ENCODE results near the gene PRKCH. TPM values are rescaled to one million over a fixed set of nuclear protein-coding genes. Genes with fewer than 3 reads are reported as not detected.

Gene PRKCH
- 466 and 549 TPM in 2 replicates for total RNA-seq (2013; cell fraction: nucleolus; rRNA removed)
- total RNA-seq (2014; rRNA removed) (53.9 and 62.9 TPM in 2 replicates), total RNA-seq (2014; rRNA removed; fragmentation: Illumina TruSeq; extraction: Trizol) (36.0 and 36.3 TPM in 2 replicates), total RNA-seq (2021) (32.0 and 38.7 TPM in 2 replicates), polyA plus RNA-seq (2011; rRNA removed) (115 and 140 TPM in 2 replicates), polyA plus RNA-seq (2014; fragmentation: Illumina TruSeq; extraction: Trizol) (34.2 and 45.3 TPM in 2 replicates), polyA plus RNA-seq (2014; fragmentation: Nextera tagmentation; extraction: Ambion mirVana) (10 to 100 TPM; 10.7 to 12.0 TPM), polyA plus RNA-seq (2014; rRNA removed) (22.0 and 32.3 TPM in 2 replicates), polyA plus RNA-seq (2016; fragmentation: Nextera tagmentation; extraction: Ambion mirVana) (10 to 100 TPM; 32.3 to 34.6 TPM), polyA minus RNA-seq (2011; rRNA and poly(A)+ RNA removed) (356 and 399 TPM in 2 replicates), Bru-seq, nascent RNA (percentile 97 among the genes with signal in this experiment), BruChase-seq, experiment 1, labeled RNA remaining after a 6-hour chase (percentile 94 among the genes with signal in this experiment), BruChase-seq, experiment 2, labeled RNA remaining after a 2-hour chase (percentile 90 among the genes with signal in this experiment)
- polyA plus RNA-seq (2011; ENCODE audit: low read depth) = 31.1 TPM
- polyA plus RNA-seq (2011; cell fraction: cytosol; rRNA removed) = 163 and 194 TPM in 2 replicates
- polyA plus RNA-seq (2011; cell fraction: nucleus; rRNA removed) = 129 and 155 TPM in 2 replicates
- polyA plus RNA-seq (2012) = 60.0 and 70.9 TPM in 2 replicates
- polyA minus RNA-seq (2011; cell fraction: cytosol; rRNA and poly(A)+ RNA removed) = 73.1 and 84.4 TPM in 2 replicates
- polyA minus RNA-seq (2011; cell fraction: nucleus; rRNA and poly(A)+ RNA removed) = 219 and 500 TPM in 2 replicates
- long read RNA-seq, experiment 1, transcript PRKCH-201 (14 exons, 3,582 nt) = major isoform, 23 of 37 reads
- long read RNA-seq, experiment 1, partial matches to known transcripts = 5 of 37 reads
- long read RNA-seq, experiment 1, other reads (novel, unspliced or antisense) = 9 of 37 reads
- long read RNA-seq, experiment 2, transcript PRKCH-201 (14 exons, 3,582 nt) = major isoform, 31 of 157 reads
- long read RNA-seq, experiment 2, transcript PRKCH-211 (14 exons, 2,932 nt) = minor isoform, 12 of 157 reads
- long read RNA-seq, experiment 2, partial matches to known transcripts = 45 of 157 reads
- long read RNA-seq, experiment 2, other reads (novel, unspliced or antisense) = 69 of 157 reads

- FAIRE-seq (no peak), DNase-seq (ENCODE audit: low read depth, low spot score) (no peak), ATAC-seq (peak; percentile 81)
- no peaks in the 10 kb centered on the region for H4K20me1 ChIP-seq (ENCODE audit: control insufficient read depth, insufficient read depth)
- H3K4me1 ChIP-seq (ENCODE audit: control insufficient read depth, insufficient read depth, low read length) = peaks cover 6% of the 10 kb centered on the region; the same call in 1 of the 2 replicates
- POLR2A ChIA-PET = interaction anchor here (0.6 to 4.7 kb wide), 7 partner anchors 11 to 223 kb away, joined by 3 to 38 read pairs (median 6); no protein-coding TSS in a partner anchor
- no peaks in the 10 kb centered on the region; a peak in 1 of 4 replicates for H3K27me3 ChIP-seq (replicated peaks in 1 of 2; ENCODE audit: control insufficient read depth in 2 of 2, insufficient read depth in 2 of 2, low read length in 1 of 2)
- H3K27ac ChIP-seq (ENCODE audit: control insufficient read depth, insufficient read depth) = peak within 1 kb of the TSS; percentile 80
- 1% methylated on average over 47 of the region's 66 CpGs for WGBS (ENCODE audit: insufficient coverage, insufficient replicate concordance, low lambda C conversion rate, missing lambda C conversion rate)
- peak within 1 kb of the TSS; percentile 95 for H3K4me3 ChIP-seq
- H3K4me2 ChIP-seq (ENCODE audit: control insufficient read depth, insufficient read depth) = peak within 1 kb of the TSS; percentile 83
- H3K79me2 ChIP-seq (ENCODE audit: control insufficient read depth, insufficient read depth, low read length) = peaks cover 54% of the 10 kb centered on the region
- SMC1A ChIA-PET (ENCODE audit: uncharacterized antibody, unreplicated experiment) = interaction anchor here (0.6 to 6.4 kb wide), 9 partner anchors 19 to 133 kb away, joined by 3 to 64 read pairs (median 8); no protein-coding TSS in a partner anchor
- peaks cover 6% of the 10 kb centered on the region; the same call in 2 of the 3 replicates for H3K9me3 ChIP-seq (replicated peaks; ENCODE audit: control insufficient read depth, insufficient read depth, low read length)
- RAD21 ChIA-PET (ENCODE audit: unreplicated experiment) = interaction anchor here (1.1 to 6.9 kb wide), 11 partner anchors 17 to 180 kb away, joined by 3 to 62 read pairs (median 7); no protein-coding TSS in a partner anchor
- intact Hi-C loops (cut with micrococcal nuclease; ENCODE audit: unreplicated experiment) (loop anchor here (1.0 to 5.0 kb wide), 3 partner anchors 67 to 441 kb away; partner anchors contain the start of gene SNAPC1), in situ Hi-C loops (cut with MboI) (loop anchor here (25.0 kb wide), 1 partner anchor 116 kb away; no protein-coding TSS in a partner anchor)
- CTCF ChIA-PET = interaction anchor here (0.7 to 3.2 kb wide), 10 partner anchors 17 to 139 kb away, joined by 3 to 19 read pairs (median 4); no protein-coding TSS in a partner anchor
- TSS peak; percentile 56 for BruUV-seq (replicated peaks)
- H2AFZ ChIP-seq (ENCODE audit: control insufficient read depth, low read depth, low read length) = peak within 1 kb of the TSS; percentile 66
- no peaks in the 10 kb centered on the region; a peak in 1 of 4 replicates for H3K36me3 ChIP-seq (ENCODE audit: control insufficient read depth in 2 of 2, insufficient read depth in 2 of 2, low read length in 1 of 2)
- H3K9ac ChIP-seq (ENCODE audit: control insufficient read depth, insufficient read depth, low read length) = peak within 1 kb of the TSS; percentile 91
- no peak for TF ChIP-seq NFYA (IDR thresholded peaks at IDR 0.05; ENCODE audit: borderline replicate concordance, low read depth, low read length)
- no peak for TF ChIP-seq TCF3 (IDR thresholded peaks at IDR 0.05; ENCODE audit: borderline replicate concordance, insufficient read depth, low read depth, low read length)
- 0 out of 2 replicates have a peak, but pooled peaks have one; percentile 6 for TF ChIP-seq CREM (IDR thresholded peaks at IDR 0.05; ENCODE audit: low read depth)
- peak; percentile 46; the same call in 1 of the 2 replicates for TF ChIP-seq BCL11A (IDR thresholded peaks at IDR 0.05; ENCODE audit: low read depth, low read length)
- peak; percentile 69 for TF ChIP-seq HDAC6 (IDR thresholded peaks at IDR 0.05; ENCODE audit: unreplicated experiment)
- no peak for TF ChIP-seq YBX1 (IDR thresholded peaks at IDR 0.05)
- no peak for TF ChIP-seq NRF1 (conservative IDR thresholded peaks at IDR 0.05; ENCODE audit: low read depth, low read length)
- peak; percentile 79 for TF ChIP-seq NR2F1 (conservative IDR thresholded peaks at IDR 0.05)
- TF ChIP-seq SUZ12 (IDR thresholded peaks at IDR 0.05; ENCODE audit: unreplicated experiment) = no peak
- TF ChIP-seq E2F4 (IDR thresholded peaks at IDR 0.05; ENCODE audit: low read depth, low read length) = no peak
- peak; percentile 84 for TF ChIP-seq TCF12 (IDR thresholded peaks at IDR 0.05; ENCODE audit: low read depth, low read length)
- 0 out of 3 replicates have a peak, but pooled peaks of 1 of the 2 experiments have one; percentile 40 for TF ChIP-seq EGR1 (IDR thresholded peaks at IDR 0.05; ENCODE audit: borderline replicate concordance in 1 of 2, low read depth in 2 of 2, low read length in 2 of 2)
- TF ChIP-seq PAX5 (IDR thresholded peaks at IDR 0.05; ENCODE audit: borderline replicate concordance, low read depth, low read length) = 0 out of 2 replicates have a peak, but pooled peaks have one; percentile 38
- TF ChIP-seq E4F1 (IDR thresholded peaks at IDR 0.05; ENCODE audit: borderline replicate concordance, partially characterized antibody) = peak; percentile 52
- TF ChIP-seq ZNF217 (IDR thresholded peaks at IDR 0.05) = peak; percentile 85; the same call in 1 of the 2 replicates
These were observed at the start of gene PRKCH for GRCh38 chr14:61321385-61322010. Gene PRKCH (plus strand): TSS chr14:61321579. CDS start chr14:61322102, 523 bp downstream.

Data from GM12878 (cell line).